GM12878 (cell line): ENCODE data around the gene BCL2. TPM values are rescaled to one million over a fixed set of nuclear protein-coding genes. Genes with fewer than 3 reads are reported as not detected.

Source experiments
- ATAC-seq: fragments of 200-7000 bp; cut with Tn5 transposase; 3 replicates; pipeline ENCODE4 v1.9.1; 2020; ENCODE audit warnings: mild to moderate bottlenecking, moderate library complexity
- BruUV-seq: library from RNA; stranded (reverse); fragments of 400-500 nt; replicated peaks from 2 replicates; lab custom pipeline; 2021; lab: Mats Ljungman, UMichigan
- CTCF ChIA-PET: fragments of 300-600 bp; sonication (Branson Sonifier 250); formaldehyde crosslinking; extraction: SDS; loops from one replicate; lab custom pipeline; 2021; ENCODE audit warnings: inconsistent platforms; lab: Yijun Ruan, JAX
- POLR2A ChIA-PET: fragments of 350-600 bp; formaldehyde crosslinking; extraction: SDS; loops from one replicate; lab custom pipeline; 2021; ENCODE audit warnings: inconsistent platforms; lab: Charles Lee
- RAD21 ChIA-PET: fragments of 300-600 bp; sonication (Branson Sonifier 250); formaldehyde crosslinking; loops from one replicate; lab custom pipeline; 2023; ENCODE audit warnings: antibody characterized with exemption; ENCODE audit not compliant: unreplicated experiment; lab: Charles Lee
- SMC1A ChIA-PET: fragments of 300-600 bp; sonication (Branson Sonifier 250); formaldehyde crosslinking; loops from one replicate; lab custom pipeline; 2023; ENCODE audit not compliant: unreplicated experiment, uncharacterized antibody; lab: Charles Lee
- DNase-seq: peaks from one replicate; pipeline ENCODE4 v3.0.0-alpha.2; 2011; ENCODE audit warnings: low read depth, low spot score
- FAIRE-seq: peaks from 3 replicates; lab custom pipeline; 2011; peaks lifted over from hg19 to GRCh38; lab: Jason Lieb, UNC
- H2AFZ ChIP-seq: 2 replicates; pipeline ENCODE4 v1.6.0; 2011; ENCODE audit warnings: low read depth, low read length, control low read depth; ENCODE audit not compliant: control insufficient read depth
- H3K27ac ChIP-seq: 2 replicates; pipeline ENCODE4 v1.5.1; 2011; ENCODE audit warnings: control low read depth; ENCODE audit not compliant: control insufficient read depth, insufficient read depth
- H3K27me3 ChIP-seq, 2 experiments: replicated peaks in 1 of 2; 2 replicates each; pipeline versions ENCODE4 v1.6.0 to v1.6.1; 2011; ENCODE audit warnings: low read length in 1 of 2; ENCODE audit not compliant: control insufficient read depth in 2 of 2, insufficient read depth in 2 of 2
- H3K36me3 ChIP-seq, 2 experiments: 2 replicates each; pipeline ENCODE4 v1.5.1; 2011; ENCODE audit warnings: low read length in 1 of 2; ENCODE audit not compliant: control insufficient read depth in 2 of 2, insufficient read depth in 2 of 2
- H3K4me1 ChIP-seq: 2 replicates; pipeline ENCODE4 v1.6.1; 2011; ENCODE audit warnings: mild to moderate bottlenecking, low read length, moderate library complexity, mixed read lengths; ENCODE audit not compliant: control insufficient read depth, insufficient read depth
- H3K4me2 ChIP-seq: 2 replicates; pipeline ENCODE4 v1.6.0; 2011; ENCODE audit warnings: control low read depth; ENCODE audit not compliant: control insufficient read depth, insufficient read depth
- H3K4me3 ChIP-seq: fragments of 200-600 bp; sonication (generic); 2 replicates; pipeline ENCODE4 v1.5.1; 2016
- H3K79me2 ChIP-seq: 2 replicates; pipeline ENCODE4 v1.6.0; 2011; ENCODE audit warnings: low read length; ENCODE audit not compliant: control insufficient read depth, insufficient read depth
- H3K9ac ChIP-seq: 2 replicates; pipeline ENCODE4 v1.8.0; 2011; ENCODE audit warnings: low read length, control low read depth, mixed read lengths; ENCODE audit not compliant: control insufficient read depth, insufficient read depth
- H3K9me3 ChIP-seq: replicated peaks from 3 replicates; pipeline ENCODE4 v1.5.1; 2011; ENCODE audit warnings: mild to moderate bottlenecking, low read length; ENCODE audit not compliant: control insufficient read depth, insufficient read depth
- H4K20me1 ChIP-seq: 2 replicates; pipeline ENCODE4 v1.6.0; 2011; ENCODE audit not compliant: control insufficient read depth, insufficient read depth
- CHD2 ChIP-seq: IDR thresholded peaks from 2 replicates; pipeline ENCODE4 v1.6.1; 2011; ENCODE audit warnings: low read depth, low read length, improper control_type of control experiment, borderline replicate concordance
- DPF2 ChIP-seq: fragments of 450-650 bp; IDR thresholded peaks from 2 replicates; pipeline ENCODE4 v1.6.1; 2017; ENCODE audit warnings: mild to moderate bottlenecking
- EED ChIP-seq: sonication (generic); IDR thresholded peaks from 2 replicates; pipeline ENCODE4 v1.6.1; 2016; ENCODE audit warnings: antibody characterized with exemption, low read depth
- EP300 ChIP-seq, 2 experiments: fragments of 150-350 bp in 1 of 2; IDR thresholded peaks; 2 replicates each; pipeline ENCODE4 v1.6.1; 2011 to 2012; ENCODE audit warnings: low read depth in 2 of 2, low read length in 2 of 2, borderline replicate concordance in 1 of 2, improper control_type of control experiment in 1 of 2, inconsistent platforms in 1 of 2; ENCODE audit not compliant: control insufficient read depth in 1 of 2
- SMARCA5 ChIP-seq: fragments of 450-650 bp; IDR thresholded peaks from 2 replicates; pipeline ENCODE4 v1.6.1; 2017; ENCODE audit warnings: mild to moderate bottlenecking
- SUPT20H ChIP-seq: IDR thresholded peaks from 2 replicates; pipeline ENCODE4 v1.6.1; 2011; ENCODE audit warnings: low read depth, mild to moderate bottlenecking, low read length, moderate library complexity, borderline replicate concordance; ENCODE audit not compliant: control insufficient read depth
- ZNF207 ChIP-seq: fragments of 450-650 bp; IDR thresholded peaks from 2 replicates; pipeline ENCODE4 v1.6.1; 2014; ENCODE audit warnings: antibody characterized with exemption, mild to moderate bottlenecking, borderline replicate concordance
- WGBS: methylation state at CpG from one replicate; pipeline ENCODE4 v1.1.6; 2016; ENCODE audit warnings: low lambda C conversion rate; ENCODE audit not compliant: insufficient replicate concordance, insufficient coverage; ENCODE audit errors: missing lambda C conversion rate; 5-methylcytosine and 5-hydroxymethylcytosine counted together
- in situ Hi-C: fragments of 300-500 bp; cut with MboI; formaldehyde crosslinking; loops from 9 replicates; pipeline ENCODE4 v1.14.3; 2018; ENCODE audit warnings: mixed read lengths
- intact Hi-C: fragments of 100-400 bp; cut with micrococcal nuclease; formaldehyde crosslinking; loops from one replicate; pipeline ENCODE4 v1.14.2; 2022; ENCODE audit not compliant: unreplicated experiment
- polyA plus RNA-seq, 11 experiments: library from polyadenylated mRNA; depleted of rRNA in 4 of 11; unstranded in 6 of 11; stranded (reverse) in 5 of 11; fragments of >200 nt; fragmentation: Nextera tagmentation in 4 of 11; fragmentation: Illumina TruSeq in 1 of 11; extraction: Ambion mirVana in 4 of 11; extraction: Trizol in 1 of 11; gene quantifications; 1 replicate in 1 of 11; 2 replicates in 10 of 11; pipeline versions ENCODE4 v1.2.1 to v1.2.3, GENCODE V29; 2011 to 2016; ENCODE audit warnings: inconsistent platforms in 2 of 11, missing spikeins in 2 of 11, low read depth in 1 of 11
- total RNA-seq, 4 experiments: library from RNA; depleted of rRNA in 3 of 4; stranded (reverse); fragments of >200 nt in 3 of 4; fragmentation: Illumina TruSeq in 1 of 4; extraction: Trizol in 1 of 4; gene quantifications; 2 replicates each; pipeline versions ENCODE4 v1.2.1 to v1.2.3, GENCODE V29; 2013 to 2021
- TF ChIP-seq, protein P1 (sequence below): IDR thresholded peaks from 2 replicates; pipeline ENCODE4 v1.6.1; 2012; ENCODE audit warnings: mild to moderate bottlenecking, low read depth, low read length
- TF ChIP-seq, protein P2 (sequence below): IDR thresholded peaks from 2 replicates; pipeline ENCODE4 v1.6.1; 2012; ENCODE audit warnings: improper control_type of control experiment, low read depth, low read length; ENCODE audit not compliant: insufficient replicate concordance

The BCL2 gene
- total and polyA plus RNA-seq, 10 of the 15 experiments (the other 5 are each of a cell fraction or from before 2014, with no cell fraction given) = 4.1 to 47.8 (median 19.3) TPM

DNA sequence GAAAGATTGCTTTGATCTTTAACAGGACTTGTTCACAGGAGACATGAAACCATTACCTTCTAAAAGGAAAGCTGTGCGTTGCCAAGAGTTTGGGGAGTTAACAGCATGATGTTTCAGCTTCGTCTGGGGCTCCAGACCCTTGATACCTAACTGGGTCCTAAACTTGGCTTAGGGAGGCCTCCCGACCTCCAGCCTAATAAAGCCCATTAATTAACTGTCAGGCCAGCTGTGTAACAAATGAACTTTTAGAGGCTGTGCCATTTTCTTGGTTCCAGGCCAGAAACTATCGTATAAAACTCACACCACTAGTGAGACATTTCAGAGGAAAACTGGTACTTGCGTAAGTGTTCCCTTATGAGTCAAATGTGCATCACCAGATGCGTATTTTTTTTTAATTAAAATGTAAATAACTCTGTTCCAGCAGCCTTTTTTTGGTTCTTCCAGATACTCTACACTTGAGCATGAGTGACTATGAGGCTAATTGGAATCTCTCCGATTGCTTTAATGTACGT lies 236.5 kb downstream of the BCL2 start:
- H4K20me1 ChIP-seq = no peaks in the 10 kb centered on the region
- H3K4me3 ChIP-seq = no peak overlapping the region
- H3K27me3 ChIP-seq = no peaks in the 10 kb centered on the region
- SMC1A ChIA-PET = interaction anchor here (1.1 to 7.2 kb wide), 2 partner anchors 12 to 66 kb away, joined by 3 to 43 read pairs; no protein-coding TSS in a partner anchor
- no peaks in the 10 kb centered on the region for H3K79me2 ChIP-seq
- H3K36me3 ChIP-seq = no peaks in the 10 kb centered on the region
- BruUV-seq = no TSS peak
- no peak overlapping the region for H3K27ac ChIP-seq
- POLR2A ChIA-PET = interaction anchor here (1.5 kb wide), 1 partner anchor 53 kb away, joined by 4 read pairs; no protein-coding TSS in a partner anchor
- in situ Hi-C loops = no loop called here
- RAD21 ChIA-PET = no interaction called here
- peaks cover 20% of the 10 kb centered on the region for H3K9me3 ChIP-seq
- no peak for TF ChIP-seq SUPT20H
- no peak for TF ChIP-seq EED
- TF ChIP-seq DPF2 = no peak
- no peak for TF ChIP-seq ZNF207
- no peak for TF ChIP-seq SMARCA5
- TF ChIP-seq CHD2 = no peak
- TF ChIP-seq EP300 (IDR thresholded peaks at IDR 0.05; ENCODE audit: borderline replicate concordance in 1 of 2, control insufficient read depth in 1 of 2, low read depth in 2 of 2, low read length in 2 of 2) = no peak
- TF ChIP-seq, protein P1, sequence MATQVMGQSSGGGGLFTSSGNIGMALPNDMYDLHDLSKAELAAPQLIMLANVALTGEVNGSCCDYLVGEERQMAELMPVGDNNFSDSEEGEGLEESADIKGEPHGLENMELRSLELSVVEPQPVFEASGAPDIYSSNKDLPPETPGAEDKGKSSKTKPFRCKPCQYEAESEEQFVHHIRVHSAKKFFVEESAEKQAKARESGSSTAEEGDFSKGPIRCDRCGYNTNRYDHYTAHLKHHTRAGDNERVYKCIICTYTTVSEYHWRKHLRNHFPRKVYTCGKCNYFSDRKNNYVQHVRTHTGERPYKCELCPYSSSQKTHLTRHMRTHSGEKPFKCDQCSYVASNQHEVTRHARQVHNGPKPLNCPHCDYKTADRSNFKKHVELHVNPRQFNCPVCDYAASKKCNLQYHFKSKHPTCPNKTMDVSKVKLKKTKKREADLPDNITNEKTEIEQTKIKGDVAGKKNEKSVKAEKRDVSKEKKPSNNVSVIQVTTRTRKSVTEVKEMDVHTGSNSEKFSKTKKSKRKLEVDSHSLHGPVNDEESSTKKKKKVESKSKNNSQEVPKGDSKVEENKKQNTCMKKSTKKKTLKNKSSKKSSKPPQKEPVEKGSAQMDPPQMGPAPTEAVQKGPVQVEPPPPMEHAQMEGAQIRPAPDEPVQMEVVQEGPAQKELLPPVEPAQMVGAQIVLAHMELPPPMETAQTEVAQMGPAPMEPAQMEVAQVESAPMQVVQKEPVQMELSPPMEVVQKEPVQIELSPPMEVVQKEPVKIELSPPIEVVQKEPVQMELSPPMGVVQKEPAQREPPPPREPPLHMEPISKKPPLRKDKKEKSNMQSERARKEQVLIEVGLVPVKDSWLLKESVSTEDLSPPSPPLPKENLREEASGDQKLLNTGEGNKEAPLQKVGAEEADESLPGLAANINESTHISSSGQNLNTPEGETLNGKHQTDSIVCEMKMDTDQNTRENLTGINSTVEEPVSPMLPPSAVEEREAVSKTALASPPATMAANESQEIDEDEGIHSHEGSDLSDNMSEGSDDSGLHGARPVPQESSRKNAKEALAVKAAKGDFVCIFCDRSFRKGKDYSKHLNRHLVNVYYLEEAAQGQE = no peak
- TF ChIP-seq, protein P2, sequence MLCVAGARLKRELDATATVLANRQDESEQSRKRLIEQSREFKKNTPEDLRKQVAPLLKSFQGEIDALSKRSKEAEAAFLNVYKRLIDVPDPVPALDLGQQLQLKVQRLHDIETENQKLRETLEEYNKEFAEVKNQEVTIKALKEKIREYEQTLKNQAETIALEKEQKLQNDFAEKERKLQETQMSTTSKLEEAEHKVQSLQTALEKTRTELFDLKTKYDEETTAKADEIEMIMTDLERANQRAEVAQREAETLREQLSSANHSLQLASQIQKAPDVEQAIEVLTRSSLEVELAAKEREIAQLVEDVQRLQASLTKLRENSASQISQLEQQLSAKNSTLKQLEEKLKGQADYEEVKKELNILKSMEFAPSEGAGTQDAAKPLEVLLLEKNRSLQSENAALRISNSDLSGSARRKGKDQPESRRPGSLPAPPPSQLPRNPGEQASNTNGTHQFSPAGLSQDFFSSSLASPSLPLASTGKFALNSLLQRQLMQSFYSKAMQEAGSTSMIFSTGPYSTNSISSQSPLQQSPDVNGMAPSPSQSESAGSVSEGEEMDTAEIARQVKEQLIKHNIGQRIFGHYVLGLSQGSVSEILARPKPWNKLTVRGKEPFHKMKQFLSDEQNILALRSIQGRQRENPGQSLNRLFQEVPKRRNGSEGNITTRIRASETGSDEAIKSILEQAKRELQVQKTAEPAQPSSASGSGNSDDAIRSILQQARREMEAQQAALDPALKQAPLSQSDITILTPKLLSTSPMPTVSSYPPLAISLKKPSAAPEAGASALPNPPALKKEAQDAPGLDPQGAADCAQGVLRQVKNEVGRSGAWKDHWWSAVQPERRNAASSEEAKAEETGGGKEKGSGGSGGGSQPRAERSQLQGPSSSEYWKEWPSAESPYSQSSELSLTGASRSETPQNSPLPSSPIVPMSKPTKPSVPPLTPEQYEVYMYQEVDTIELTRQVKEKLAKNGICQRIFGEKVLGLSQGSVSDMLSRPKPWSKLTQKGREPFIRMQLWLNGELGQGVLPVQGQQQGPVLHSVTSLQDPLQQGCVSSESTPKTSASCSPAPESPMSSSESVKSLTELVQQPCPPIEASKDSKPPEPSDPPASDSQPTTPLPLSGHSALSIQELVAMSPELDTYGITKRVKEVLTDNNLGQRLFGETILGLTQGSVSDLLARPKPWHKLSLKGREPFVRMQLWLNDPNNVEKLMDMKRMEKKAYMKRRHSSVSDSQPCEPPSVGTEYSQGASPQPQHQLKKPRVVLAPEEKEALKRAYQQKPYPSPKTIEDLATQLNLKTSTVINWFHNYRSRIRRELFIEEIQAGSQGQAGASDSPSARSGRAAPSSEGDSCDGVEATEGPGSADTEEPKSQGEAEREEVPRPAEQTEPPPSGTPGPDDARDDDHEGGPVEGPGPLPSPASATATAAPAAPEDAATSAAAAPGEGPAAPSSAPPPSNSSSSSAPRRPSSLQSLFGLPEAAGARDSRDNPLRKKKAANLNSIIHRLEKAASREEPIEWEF = no peak
- no peak overlapping the region for H2AFZ ChIP-seq
- 72% methylated on average over 8 of the region's 8 CpGs for WGBS
- CTCF ChIA-PET = interaction anchor here (0.8 to 1.1 kb wide), 2 partner anchors 9 to 12 kb away, joined by 3 read pairs; no protein-coding TSS in a partner anchor
- DNase-seq = no peak
- intact Hi-C loops = no loop called here
- H3K9ac ChIP-seq = no peak overlapping the region
- no peak overlapping the region for H3K4me2 ChIP-seq
- ATAC-seq = no peak
- no peak for FAIRE-seq
- H3K4me1 ChIP-seq = peaks cover 9% of the 10 kb centered on the region
